ENCODE results near the gene PCYT1A.
"Not testable (repeated sequence)": the region's sequence is repeated elsewhere in the genome, so short reads cannot be mapped to it uniquely, and the experiment has no call there.

PCYT1A gene

DNA sequence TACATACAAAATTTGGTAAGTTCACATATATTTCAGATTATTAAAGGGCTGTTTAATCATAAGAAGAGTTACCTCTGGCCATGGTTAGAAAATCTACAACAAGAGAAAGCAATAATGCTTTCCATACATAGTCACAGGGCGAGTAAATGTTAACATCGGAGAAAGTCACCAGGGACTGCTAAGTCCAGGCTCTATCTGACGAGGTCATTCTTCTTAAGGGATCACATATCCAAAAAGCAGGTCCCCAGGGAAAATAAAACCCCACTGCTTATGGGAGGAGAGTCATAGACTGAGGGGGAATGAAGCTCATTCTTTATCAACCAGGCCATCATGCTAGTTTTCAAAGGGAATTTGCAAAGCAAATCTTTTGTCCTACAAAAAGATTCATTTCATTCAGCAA is 3.1 kb downstream of the PCYT1A start:
- no peak for DNase-seq

- DNase-seq: no peak
Measured at GRCh38 chr3:196281962-196282361, 5.6 kb downstream of the PCYT1A start.

GRCh38 chr3:196280689-196281440 is 6.7 kb downstream of the PCYT1A start:
- no peak for DNase-seq

DNA sequence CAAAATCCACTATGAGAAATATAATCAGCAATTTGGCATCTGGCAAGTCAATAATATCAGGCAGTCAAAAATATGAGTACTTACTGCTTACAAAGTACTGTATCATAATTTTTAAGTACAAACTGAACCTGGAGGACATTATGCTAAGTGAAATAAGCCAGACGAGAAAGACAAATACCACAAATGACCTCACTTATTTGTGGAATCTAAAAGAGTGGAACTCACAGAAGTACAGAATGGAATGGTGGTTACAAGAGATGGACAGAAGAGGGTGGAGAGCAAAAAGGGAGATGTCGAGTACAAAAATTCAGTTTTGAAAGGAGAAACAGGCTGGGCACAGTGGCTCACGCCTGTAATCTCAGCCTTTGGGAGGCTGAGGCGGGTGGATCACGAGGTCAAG is 12.4 kb downstream of the PCYT1A start:
- no peak for DNase-seq

DNA sequence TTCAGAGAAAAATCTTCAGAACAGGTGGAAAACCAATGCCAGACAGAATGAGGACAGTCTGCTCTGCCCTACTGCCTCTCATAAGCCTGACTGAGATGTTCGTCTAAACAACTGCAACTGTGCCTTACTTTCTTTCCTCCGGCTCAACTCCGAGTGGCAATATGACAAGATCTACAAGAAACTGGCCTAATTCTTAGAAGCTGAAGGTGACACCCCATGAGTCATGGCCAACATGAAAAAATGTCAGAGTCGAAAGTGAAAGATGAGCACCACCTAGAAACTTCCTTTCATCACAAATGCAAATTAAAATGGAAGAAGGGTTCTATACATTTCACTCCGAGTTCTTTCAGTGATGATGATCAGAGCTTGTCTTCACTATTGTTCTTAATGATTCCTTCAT is 12.9 kb downstream of the PCYT1A start:
- DNase-seq: no peak

- no peak for DNase-seq
Measured at GRCh38 chr3:196273655-196274054, 13.9 kb downstream of the PCYT1A start.

- no peak for DNase-seq
Measured at GRCh38 chr3:196272826-196273225, 14.7 kb downstream of the PCYT1A start.

- DNase-seq: no peak
Measured at GRCh38 chr3:196270499-196270898, 17.0 kb downstream of the PCYT1A start.

DNA sequence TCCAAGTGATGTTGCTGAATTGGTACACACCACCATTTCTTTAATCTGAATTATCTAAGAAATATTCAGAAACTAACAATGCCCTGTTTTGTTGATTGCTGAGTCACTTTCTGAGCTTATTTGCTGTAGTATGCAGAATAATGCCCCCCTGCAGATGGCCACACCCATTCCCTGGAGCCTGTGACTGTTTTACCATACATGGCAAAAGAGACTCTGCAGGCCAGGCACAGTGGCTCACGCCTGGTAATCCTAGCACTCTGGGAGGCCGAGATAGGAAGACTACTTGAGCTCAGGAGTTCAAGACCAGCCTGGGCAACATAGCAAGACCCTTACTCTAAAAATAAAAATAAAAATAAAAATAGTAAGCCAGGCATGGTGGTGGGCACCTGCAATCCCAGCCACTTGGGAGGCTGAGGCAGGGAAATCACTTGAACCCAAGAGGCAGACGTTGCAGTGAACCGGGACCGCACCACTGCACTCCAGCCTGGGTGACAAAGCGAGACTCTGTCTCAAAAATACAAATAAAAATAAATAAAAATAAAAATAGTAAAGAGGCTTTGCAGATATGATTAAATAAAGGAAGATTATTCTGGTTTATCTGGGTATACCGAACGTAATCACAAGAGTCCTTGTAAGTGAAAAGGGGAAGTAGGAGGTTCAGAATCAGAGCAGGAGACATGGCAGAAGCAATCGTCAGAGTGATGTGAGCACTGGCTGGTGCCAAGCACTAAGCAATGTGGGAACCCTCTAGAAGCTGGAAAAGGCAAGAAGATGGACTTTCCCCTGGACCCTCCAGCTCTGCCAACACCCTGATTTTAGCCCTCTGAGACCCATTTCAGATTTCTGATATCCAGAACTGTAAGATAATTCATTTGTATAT is 19.0 kb downstream of the PCYT1A start:
- DNase-seq: no peak

DNA sequence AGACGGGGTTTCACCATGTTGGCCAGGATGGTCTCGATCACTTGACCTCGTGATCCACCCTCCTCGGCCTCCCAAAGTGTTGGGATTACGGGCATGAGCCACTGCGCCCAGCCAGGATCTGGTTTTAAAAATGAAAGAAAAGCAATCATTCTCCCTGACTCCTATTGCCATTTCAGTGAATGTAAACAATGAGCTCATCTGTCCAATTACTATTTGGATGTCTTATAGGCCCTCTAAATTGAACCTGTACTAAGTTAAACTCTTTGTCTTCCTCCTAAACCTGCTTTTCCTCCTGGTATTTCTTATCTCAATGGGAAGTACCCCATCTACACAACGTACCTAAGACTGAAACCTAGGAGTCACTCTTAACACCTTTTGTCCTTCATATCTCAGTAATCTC is 23.7 kb downstream of the PCYT1A start:
- DNase-seq: no peak

- DNase-seq: no peak
Measured at GRCh38 chr3:196260784-196261183, 26.7 kb downstream of the PCYT1A start.

- DNase-seq: no peak
Measured at GRCh38 chr3:196255776-196256175, 31.8 kb downstream of the PCYT1A start.

GRCh38 chr3:196254376-196255283 is 32.9 kb downstream of the PCYT1A start:
- no peak for DNase-seq

DNA sequence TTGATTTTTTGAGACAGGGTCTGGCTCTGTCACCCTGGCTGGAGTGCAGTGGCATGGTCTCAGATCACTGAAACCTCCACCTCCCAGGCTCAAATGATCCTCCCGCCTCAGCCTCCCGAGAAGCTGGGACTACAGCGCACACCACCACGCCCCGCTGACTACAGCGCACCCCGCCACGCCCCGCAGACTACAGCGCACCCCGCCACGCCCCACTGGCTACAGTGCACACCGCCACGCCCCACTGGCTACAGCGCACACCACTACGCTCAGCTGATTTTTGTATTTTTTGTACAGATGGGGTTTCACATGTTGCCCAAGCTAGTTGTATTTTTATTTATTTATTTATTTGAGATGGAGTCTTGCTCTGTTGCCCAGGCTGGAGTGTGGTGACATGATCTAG is 35.6 kb downstream of the PCYT1A start:
- no peak for DNase-seq

GRCh38 chr3:196246612-196247308 is 40.8 kb downstream of the PCYT1A start:
- no peak for DNase-seq

- DNase-seq: not testable (repeated sequence)
Measured at GRCh38 chr3:196244166-196244565, 43.4 kb downstream of the PCYT1A start.

GRCh38 chr3:196241704-196242103 is 45.8 kb downstream of the PCYT1A start:
- no peak for DNase-seq

DNA sequence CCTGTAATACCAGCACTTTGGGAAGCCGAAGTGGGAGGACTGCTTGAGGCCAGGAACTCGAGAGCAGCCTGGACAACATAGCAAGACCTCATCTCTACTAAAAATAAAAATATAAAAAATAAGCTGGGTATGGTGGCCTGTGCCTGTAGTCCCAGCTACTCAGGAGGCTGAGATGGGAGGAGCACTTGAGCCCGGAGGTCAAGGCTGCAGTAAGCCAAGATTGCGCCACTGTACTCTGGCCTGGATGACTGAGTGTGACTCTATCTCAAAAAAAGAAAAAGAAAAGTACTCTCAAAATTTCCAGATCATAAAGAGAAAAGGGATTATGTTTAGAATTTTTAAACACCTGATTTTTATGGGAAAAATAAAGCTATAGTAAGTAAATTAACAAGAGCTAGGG is 47.1 kb downstream of the PCYT1A start:
- DNase-seq: no peak

- DNase-seq: no peak
Measured at GRCh38 chr3:196238612-196239560, 48.6 kb downstream of the PCYT1A start.

- DNase-seq: no peak
Measured at GRCh38 chr3:196237203-196237602, 50.3 kb downstream of the PCYT1A start.

- DNase-seq: no peak
Measured at GRCh38 chr3:196236223-196236622, 51.3 kb downstream of the PCYT1A start.
